OCI-LY7 (cell line): ENCODE measurements around the gene DTD2. TPM values are rescaled to one million over a fixed set of nuclear protein-coding genes. Genes with fewer than 3 reads are reported as not detected.

Experiments used
- BruUV-seq: library from RNA; stranded (reverse); fragments of 400-500 nt; replicated peaks from 2 replicates; lab custom pipeline; 2021; lab: Mats Ljungman, UMichigan
- CTCF ChIA-PET: fragments of 300-600 bp; sonication (Branson Sonifier 250); formaldehyde crosslinking; loops from one replicate; lab custom pipeline; 2022; ENCODE audit warnings: antibody characterized with exemption; ENCODE audit not compliant: unreplicated experiment; lab: Charles Lee
- POLR2A ChIA-PET: fragments of 300-600 bp; sonication (Branson Sonifier 250); formaldehyde crosslinking; loops from one replicate; lab custom pipeline; 2022; ENCODE audit warnings: antibody characterized with exemption; lab: Charles Lee
- DNase-seq: peaks from one replicate; pipeline ENCODE4 v3.0.0-alpha.2; 2015; ENCODE audit warnings: low spot score
- H2AFZ ChIP-seq: fragments of 200-600 bp; sonication (generic), shearing (Covaris generic); 2 replicates; pipeline ENCODE4 v1.6.1; 2014; ENCODE audit warnings: mild to moderate bottlenecking, antibody characterized with exemption, low read length, moderate library complexity
- H3K27ac ChIP-seq: fragments of 200-600 bp; sonication (generic); 2 replicates; pipeline ENCODE4 v1.5.1; 2014; ENCODE audit warnings: mixed run types, low read depth, mild to moderate bottlenecking, moderate library complexity, low read length, inconsistent platforms; ENCODE audit not compliant: poor library complexity, severe bottlenecking
- H3K36me3 ChIP-seq: fragments of 200-600 bp; sonication (generic); 2 replicates; pipeline ENCODE4 v1.6.1; 2014; ENCODE audit warnings: mild to moderate bottlenecking, antibody characterized with exemption, low read length, moderate library complexity, mixed read lengths; ENCODE audit not compliant: insufficient read depth
- H3K4me1 ChIP-seq: fragments of 200-600 bp; sonication (generic); 2 replicates; pipeline ENCODE4 v1.5.1; 2014; ENCODE audit warnings: mild to moderate bottlenecking, low read length; ENCODE audit not compliant: insufficient read depth, poor library complexity, severe bottlenecking
- H3K4me2 ChIP-seq: fragments of 200-600 bp; sonication (generic); 2 replicates; pipeline ENCODE4 v1.6.1; 2014; ENCODE audit warnings: mild to moderate bottlenecking, low read length
- H3K4me3 ChIP-seq: fragments of 200-600 bp; sonication (generic); 2 replicates; pipeline ENCODE4 v1.5.1; 2014; ENCODE audit warnings: mild to moderate bottlenecking, low read depth, low read length; ENCODE audit not compliant: poor library complexity, severe bottlenecking
- H3K79me2 ChIP-seq: fragments of 200-600 bp; sonication (generic); 2 replicates; pipeline ENCODE4 v1.6.1; 2016; ENCODE audit warnings: low read depth, mild to moderate bottlenecking, low read length, moderate library complexity, mixed read lengths; ENCODE audit not compliant: insufficient read depth
- H3K9me2 ChIP-seq: fragments of 200-600 bp; sonication (generic); 2 replicates; pipeline ENCODE4 v1.6.1; 2016; ENCODE audit warnings: mild to moderate bottlenecking, low read length, mixed read lengths; ENCODE audit not compliant: insufficient read depth
- H3K9me3 ChIP-seq: fragments of 200-600 bp; sonication (generic); 2 replicates; pipeline ENCODE4 v1.6.1; 2014; ENCODE audit warnings: mild to moderate bottlenecking, mixed run types, low read length, mixed read lengths
- H4K20me1 ChIP-seq: fragments of 200-600 bp; sonication (generic); 2 replicates; pipeline ENCODE4 v1.6.1; 2014; ENCODE audit warnings: mild to moderate bottlenecking, antibody characterized with exemption, low read length, moderate library complexity, mixed read lengths; ENCODE audit not compliant: insufficient read depth
- CTCF ChIP-seq: fragments of 200-600 bp; sonication (generic); conservative IDR thresholded peaks from 2 replicates; pipeline ENCODE4 v1.5.1; 2014; ENCODE audit warnings: mild to moderate bottlenecking, antibody characterized with exemption, low read length, moderate library complexity, mixed read lengths
- EZH2phosphoT487 ChIP-seq: fragments of 200-600 bp; sonication (generic); IDR thresholded peaks from 2 replicates; pipeline ENCODE4 v1.6.1; 2018; ENCODE audit warnings: low read depth, borderline replicate concordance, mild to moderate bottlenecking, mixed run types, antibody characterized with exemption, low read length, moderate library complexity, mixed read lengths
- intact Hi-C: fragments of 100-400 bp; cut with micrococcal nuclease; formaldehyde crosslinking; loops from one replicate; pipeline ENCODE4 v1.10.0; 2022; ENCODE audit not compliant: unreplicated experiment
- total RNA-seq, 2 experiments: library from RNA; depleted of rRNA in 1 of 2; stranded (reverse); fragments of >200 nt in 1 of 2; shearing (Covaris generic) in 1 of 2; gene quantifications; 2 replicates each; pipeline ENCODE4 v1.2.3, GENCODE V29; 2014 to 2022

The DTD2 gene
- total RNA-seq, 2 experiments from 2014 or later = 29.2 to 48.9 TPM

GRCh38 chr14:31489691-31490090, 32.4 kb upstream of the DTD2 start:
- CTCF ChIA-PET = no interaction called here
- Histone ChIP-seq H3K9me2 (no peaks in the 10 kb centered on the region), H4K20me1 (no peaks in the 10 kb centered on the region), H3K27ac (peak overlapping the region; percentile 45), H3K79me2 (no peaks in the 10 kb centered on the region), H3K36me3 (no peaks in the 10 kb centered on the region), H3K4me1 (peaks cover 52% of the 10 kb centered on the region), H2AFZ (peak overlapping the region; percentile 22; the same call in 1 of the 2 replicates), H3K4me3 (peak overlapping the region; percentile 0), H3K4me2 (peak overlapping the region; percentile 55), H3K9me3 (no peaks in the 10 kb centered on the region)
- peak; percentile 61 for DNase-seq
- intact Hi-C loops = no loop called here
- POLR2A ChIA-PET = no interaction called here
- TF ChIP-seq EZH2phosphoT487 = no peak
- BruUV-seq = no TSS peak

GRCh38 chr14:31487886-31488285, 30.6 kb upstream of the DTD2 start, which contains the start of gene GPR33:
Gene GPR33 (minus strand): TSS chr14:31488039. CDS start chr14:31483965, 4,074 bp downstream.
- H3K36me3 ChIP-seq = no peaks in the 10 kb centered on the region
- DNase-seq = no peak

GRCh38 chr14:31486764-31487163, 29.5 kb upstream of the DTD2 start:
- no peak for DNase-seq
- Histone ChIP-seq H3K9me3 (no peaks in the 10 kb centered on the region), H2AFZ (no peak overlapping the region), H3K4me3 (no peak overlapping the region), H3K79me2 (no peaks in the 10 kb centered on the region), H3K9me2 (no peaks in the 10 kb centered on the region), H3K36me3 (no peaks in the 10 kb centered on the region), H3K4me1 (peaks cover 37% of the 10 kb centered on the region), H3K4me2 (no peak overlapping the region), H4K20me1 (no peaks in the 10 kb centered on the region), H3K27ac (no peak overlapping the region)
- no TSS peak for BruUV-seq
- ChIA-PET CTCF (no interaction called here), POLR2A (interaction anchor here (0.6 to 1.2 kb wide), 2 partner anchors 11 to 739 kb away, joined by 3 read pairs; no protein-coding TSS in a partner anchor)
- intact Hi-C loops = no loop called here
- TF ChIP-seq CTCF = no peak

More at GRCh38 chr14:31487886-31488285, 30.6 kb upstream of the DTD2 start, which contains the start of gene GPR33:
- Histone ChIP-seq H3K9me2 (no peaks in the 10 kb centered on the region), H3K79me2 (no peaks in the 10 kb centered on the region), H4K20me1 (no peaks in the 10 kb centered on the region), H3K9me3 (no peaks in the 10 kb centered on the region), H2AFZ (peak within 1 kb of the TSS; percentile 22; the same call in 1 of the 2 replicates), H3K27ac (no peak within 1 kb of the TSS), H3K4me1 (peaks cover 44% of the 10 kb centered on the region), H3K4me2 (no peak within 1 kb of the TSS), H3K4me3 (no peak within 1 kb of the TSS)
- POLR2A ChIA-PET = interaction anchor here (1.4 kb wide), 1 partner anchor 30 kb away, joined by 5 read pairs; the partner anchor contains the start of gene DTD2
- intact Hi-C loops = no loop called here
- CTCF ChIA-PET = no interaction called here
- BruUV-seq = no TSS peak
- TF ChIP-seq CTCF (no peak), EZH2phosphoT487 (no peak)
